Measurements from ENCODE around the gene DNAJC5.

The DNAJC5 gene

DNA sequence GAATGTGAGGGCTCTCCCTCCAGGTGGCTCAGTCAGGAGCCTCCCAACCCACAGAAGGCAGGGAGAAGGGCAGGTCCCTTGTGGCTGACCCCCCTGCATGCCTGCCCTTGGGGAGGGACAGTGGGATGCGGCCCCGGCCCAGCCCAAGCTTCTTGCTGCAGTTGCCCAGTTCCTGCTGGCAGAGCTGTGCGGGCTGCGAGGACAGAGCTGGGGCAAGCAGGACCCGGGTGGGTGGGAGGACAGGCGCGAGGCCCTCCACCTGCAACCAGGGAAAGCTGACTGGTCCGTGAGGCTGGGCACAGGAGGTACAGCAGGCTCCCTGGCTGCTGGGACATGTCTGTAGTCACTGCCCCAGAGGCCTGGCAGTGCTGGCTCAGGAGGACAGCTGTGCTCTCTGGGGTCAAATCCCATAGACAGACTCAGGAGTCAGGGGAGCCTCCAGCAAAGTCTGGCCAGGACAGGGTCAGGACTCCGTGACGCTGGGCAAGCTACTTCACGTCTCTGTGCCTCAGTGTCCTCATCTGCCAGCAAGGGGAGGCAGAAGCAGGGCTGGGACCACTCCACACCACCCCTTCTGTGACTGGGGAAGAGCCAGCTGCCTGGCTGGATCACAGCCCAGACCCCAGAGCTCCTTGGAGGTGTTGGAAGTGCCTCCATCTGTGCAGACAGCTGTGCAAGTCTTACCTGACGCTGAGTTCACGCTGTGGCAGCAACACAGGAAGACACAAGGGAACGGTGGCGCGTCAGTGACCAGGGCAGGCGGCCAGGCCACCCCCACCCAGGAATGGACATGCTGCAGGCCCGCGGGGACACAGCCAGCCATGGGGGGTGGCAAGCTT is 48.3 kb downstream of the DNAJC5 start:
- TF ChIP-seq, protein P1, sequence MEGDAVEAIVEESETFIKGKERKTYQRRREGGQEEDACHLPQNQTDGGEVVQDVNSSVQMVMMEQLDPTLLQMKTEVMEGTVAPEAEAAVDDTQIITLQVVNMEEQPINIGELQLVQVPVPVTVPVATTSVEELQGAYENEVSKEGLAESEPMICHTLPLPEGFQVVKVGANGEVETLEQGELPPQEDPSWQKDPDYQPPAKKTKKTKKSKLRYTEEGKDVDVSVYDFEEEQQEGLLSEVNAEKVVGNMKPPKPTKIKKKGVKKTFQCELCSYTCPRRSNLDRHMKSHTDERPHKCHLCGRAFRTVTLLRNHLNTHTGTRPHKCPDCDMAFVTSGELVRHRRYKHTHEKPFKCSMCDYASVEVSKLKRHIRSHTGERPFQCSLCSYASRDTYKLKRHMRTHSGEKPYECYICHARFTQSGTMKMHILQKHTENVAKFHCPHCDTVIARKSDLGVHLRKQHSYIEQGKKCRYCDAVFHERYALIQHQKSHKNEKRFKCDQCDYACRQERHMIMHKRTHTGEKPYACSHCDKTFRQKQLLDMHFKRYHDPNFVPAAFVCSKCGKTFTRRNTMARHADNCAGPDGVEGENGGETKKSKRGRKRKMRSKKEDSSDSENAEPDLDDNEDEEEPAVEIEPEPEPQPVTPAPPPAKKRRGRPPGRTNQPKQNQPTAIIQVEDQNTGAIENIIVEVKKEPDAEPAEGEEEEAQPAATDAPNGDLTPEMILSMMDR (IDR thresholded peaks at IDR 0.05; ENCODE audit: low read length, missing control alignments): no peak
- no peak for DNase-seq (ENCODE audit: low read depth)
- no peak overlapping the region for H3K4me3 ChIP-seq (replicated peaks; ENCODE audit: low read depth, low read length)

DNA sequence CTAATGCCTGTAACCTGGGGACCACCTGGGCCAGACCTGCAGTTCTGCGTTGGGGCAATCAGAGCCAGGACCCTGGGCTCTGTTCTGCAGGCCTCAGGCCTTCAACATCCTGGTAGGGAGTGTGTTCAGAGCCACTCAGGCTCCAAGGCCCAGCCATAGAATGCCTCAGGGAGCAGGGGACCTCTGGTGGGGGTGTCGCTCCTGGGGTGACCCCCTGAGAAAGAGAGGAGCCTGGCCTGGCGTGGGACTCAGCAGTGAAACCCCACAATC is 48.8 kb downstream of the DNAJC5 start:
- TF ChIP-seq, protein P1 (IDR thresholded peaks at IDR 0.05; ENCODE audit: low read length, missing control alignments): no peak
- DNase-seq (ENCODE audit: low read depth): no peak
- H3K4me3 ChIP-seq (replicated peaks; ENCODE audit: low read depth, low read length): no peak overlapping the region

DNA sequence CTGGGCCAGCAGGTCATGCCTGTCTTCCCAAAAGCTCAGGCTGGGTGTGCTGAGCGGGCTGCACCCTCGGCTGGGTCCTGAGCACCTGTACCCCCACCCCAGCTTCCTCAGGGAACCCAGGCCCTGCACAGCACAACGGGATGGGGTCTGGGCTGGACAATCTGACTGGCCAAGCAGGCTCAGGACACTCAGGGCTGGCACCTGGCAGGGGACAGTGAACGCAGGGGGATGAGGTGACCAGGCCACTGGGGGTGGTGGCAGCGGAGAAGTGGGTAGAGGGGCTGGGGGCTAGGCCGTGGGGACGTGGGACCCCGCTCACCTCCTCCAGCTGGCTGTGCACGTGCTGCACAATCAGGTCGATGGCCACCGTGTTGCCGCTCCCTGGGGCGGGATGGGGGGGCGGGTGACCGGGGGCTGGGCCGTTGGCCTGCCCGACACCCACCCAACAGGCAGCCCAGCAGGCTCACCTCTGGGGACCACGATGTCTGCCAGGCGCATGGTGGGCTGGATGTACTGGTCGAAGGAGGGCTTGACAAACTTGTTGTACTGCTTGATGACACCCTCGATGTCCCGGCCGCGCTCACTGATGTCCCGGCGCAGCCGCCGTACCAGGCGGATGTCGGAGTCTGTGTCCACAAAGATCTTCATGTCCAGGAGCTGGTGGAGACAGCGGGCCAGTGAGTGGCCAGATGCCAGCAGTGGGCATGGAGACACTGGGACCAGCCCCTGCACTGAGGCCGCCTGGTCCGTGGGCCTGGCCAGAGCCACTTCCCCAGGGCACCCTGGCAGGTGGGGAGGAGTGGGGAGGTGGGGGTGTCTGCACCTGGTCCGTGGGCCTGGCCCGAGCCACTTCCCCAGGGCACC is 49.4 kb downstream of the DNAJC5 start:
- TF ChIP-seq, protein P1 (IDR thresholded peaks at IDR 0.05; ENCODE audit: low read length, missing control alignments): no peak
- no peak overlapping the region for H3K4me3 ChIP-seq (replicated peaks; ENCODE audit: low read depth, low read length)
- DNase-seq (ENCODE audit: low read depth): no peak

DNA sequence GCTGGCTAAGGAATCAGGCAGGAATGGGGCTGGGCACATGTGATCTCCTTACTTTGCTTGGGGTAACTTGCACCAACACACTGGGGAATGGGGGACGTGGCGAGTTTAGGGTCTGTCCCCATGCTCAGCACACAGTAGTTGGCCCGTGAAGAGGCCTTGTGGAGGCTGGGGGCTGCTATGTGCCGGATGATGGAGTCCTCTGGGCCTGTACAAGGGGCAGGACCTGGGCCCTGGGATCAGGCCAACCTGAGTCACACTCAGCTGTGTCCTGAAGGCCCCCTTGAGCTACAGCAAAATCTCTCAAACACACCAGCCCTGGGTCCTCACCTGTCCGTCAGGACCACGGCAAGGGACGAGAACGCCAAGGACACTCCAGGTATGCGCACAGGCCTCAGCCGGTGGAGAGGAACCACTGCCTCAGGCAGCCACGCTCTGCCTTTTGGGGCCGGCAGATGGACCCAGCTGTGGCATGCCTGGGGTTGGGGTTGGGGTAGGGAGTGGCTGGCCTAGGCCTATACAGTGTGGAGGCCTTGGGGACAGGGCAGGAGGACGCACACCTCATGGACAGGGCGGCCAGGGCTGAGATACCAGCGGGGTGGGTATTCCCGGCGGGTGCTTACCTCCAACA is 50.2 kb downstream of the DNAJC5 start:
- no peak for DNase-seq (ENCODE audit: low read depth)
- TF ChIP-seq, protein P1 (IDR thresholded peaks at IDR 0.05; ENCODE audit: low read length, missing control alignments): no peak
- H3K4me3 ChIP-seq (replicated peaks; ENCODE audit: low read depth, low read length): no peak overlapping the region

DNA sequence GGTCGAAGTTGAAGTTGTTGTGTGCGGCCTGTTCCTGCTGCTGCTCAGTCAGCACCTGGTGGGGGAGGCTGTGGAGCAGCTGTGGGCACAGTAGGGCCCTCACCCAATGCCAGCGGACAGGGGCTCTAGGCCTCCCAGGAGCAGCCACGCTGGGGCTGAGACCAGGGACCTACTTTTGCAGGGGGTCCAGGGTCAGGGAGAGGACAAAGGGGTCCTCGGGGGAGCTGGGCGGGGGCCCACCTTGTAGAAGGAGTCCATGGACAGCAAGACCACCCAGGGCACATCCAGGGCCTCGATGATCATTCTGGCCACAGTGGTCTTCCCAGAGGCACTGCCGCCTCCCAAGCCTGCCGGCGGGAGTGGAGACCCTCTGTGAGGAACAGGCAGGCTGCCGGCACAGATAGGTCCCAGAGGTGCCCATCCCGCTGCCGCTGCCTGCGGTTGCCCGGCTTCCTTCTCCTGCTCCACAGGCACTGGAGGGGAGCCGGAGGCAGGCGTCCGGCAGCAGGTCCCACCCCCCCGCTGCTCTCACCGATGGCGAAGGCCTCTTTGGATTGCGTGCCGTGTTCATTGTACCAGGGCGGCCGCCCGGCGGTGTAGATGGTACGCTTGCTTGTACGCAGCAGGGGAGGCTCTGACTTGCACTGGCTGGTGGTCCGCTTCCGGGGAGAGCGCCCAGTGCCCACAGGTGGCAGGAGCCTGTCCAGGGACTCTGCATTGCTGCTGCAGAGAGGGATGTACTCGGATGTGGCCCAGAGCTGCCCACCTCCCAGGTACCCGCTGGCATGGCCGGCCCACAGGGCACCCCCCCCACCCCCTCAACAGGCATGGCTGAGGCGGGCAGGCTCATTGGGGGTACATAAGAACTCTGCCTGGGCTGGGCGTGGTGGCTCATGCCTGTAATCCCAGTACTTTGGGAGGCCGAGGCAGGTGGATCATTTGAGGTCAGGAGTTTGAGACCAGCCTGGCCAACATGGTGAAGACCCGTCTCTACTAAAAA is 51.3 kb downstream of the DNAJC5 start:
- TF ChIP-seq, protein P1 (IDR thresholded peaks at IDR 0.05; ENCODE audit: low read length, missing control alignments): no peak
- no peak for DNase-seq (ENCODE audit: low read depth)
- H3K4me3 ChIP-seq (replicated peaks; ENCODE audit: low read depth, low read length): no peak overlapping the region

DNA sequence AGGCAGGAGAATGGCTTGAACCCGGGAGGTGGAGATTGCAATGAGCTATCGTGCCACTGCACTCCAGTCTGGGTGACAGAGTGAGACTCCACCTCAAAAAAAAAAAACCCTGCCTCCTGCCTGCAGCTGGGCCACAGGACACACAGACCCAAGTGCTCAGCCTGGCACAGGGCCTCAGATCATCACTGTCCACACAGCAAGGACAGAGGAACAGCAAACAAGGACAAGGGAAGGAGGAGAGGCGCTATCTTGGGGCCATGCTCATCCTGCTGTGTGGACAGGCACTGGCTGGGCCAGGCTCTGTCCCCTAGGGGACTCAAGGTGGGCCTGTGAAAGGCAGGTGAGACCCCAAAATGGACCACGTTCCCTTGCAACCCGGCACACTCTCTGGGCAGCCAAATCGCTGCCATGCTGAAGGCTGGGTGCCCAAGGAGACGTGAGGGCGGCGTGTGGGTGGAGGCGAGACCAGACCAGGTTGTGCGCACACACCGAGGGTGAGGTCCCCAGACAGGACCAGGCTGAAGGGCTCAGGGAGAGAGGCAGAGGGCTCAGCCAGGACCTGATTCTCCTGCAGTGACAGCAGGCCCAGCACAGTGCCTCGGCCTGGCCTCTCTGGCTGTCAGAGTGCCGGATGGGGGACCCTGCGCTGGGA is 52.2 kb downstream of the DNAJC5 start:
- TF ChIP-seq, protein P1 (IDR thresholded peaks at IDR 0.05; ENCODE audit: low read length, missing control alignments): no peak
- H3K4me3 ChIP-seq (replicated peaks; ENCODE audit: low read depth, low read length): no peak overlapping the region
- no peak for DNase-seq (ENCODE audit: low read depth)

Data from fibroblast of pulmonary artery (primary cell).